Measurements from ENCODE around the gene PRRC2B.

DNA sequence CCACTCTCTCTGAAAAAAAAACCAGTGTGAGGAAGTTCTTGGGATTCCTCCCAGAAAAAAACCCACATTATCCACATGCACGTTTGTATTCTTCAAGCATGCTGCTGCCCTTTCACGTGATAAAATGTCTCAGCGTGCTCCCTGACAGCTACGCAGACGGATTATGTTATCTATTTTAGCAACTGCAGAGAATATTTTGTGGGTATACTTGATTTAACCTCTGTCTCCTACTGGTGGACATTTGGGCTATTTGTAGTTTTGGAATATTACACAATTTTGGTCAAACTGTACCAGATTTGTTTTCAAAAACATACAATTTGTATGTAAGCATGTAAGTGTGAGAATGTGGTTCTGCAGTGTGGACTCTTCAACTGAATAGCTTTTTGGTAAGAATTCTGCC lies 10.7 kb downstream of the PRRC2B start:
- TF ChIP-seq POLR2A (IDR thresholded peaks at IDR 0.05; ENCODE audit: low read depth, low read length): no peak
- TF ChIP-seq POLR2AphosphoS5 (IDR thresholded peaks at IDR 0.05; ENCODE audit: low read depth, low read length): no peak
- no peak for TF ChIP-seq SPI1 (IDR thresholded peaks at IDR 0.05; ENCODE audit: low read depth, low read length)
- no peak for TF ChIP-seq TAF1 (IDR thresholded peaks at IDR 0.05; ENCODE audit: low read depth, low read length)
- TF ChIP-seq POU2F2 (IDR thresholded peaks at IDR 0.05; ENCODE audit: low read depth, low read length): no peak
- no peak for TF ChIP-seq PAX5 (IDR thresholded peaks at IDR 0.05; ENCODE audit: insufficient read depth, low read length, severe bottlenecking)

Data from GM12891 (cell line).